Measurements from ENCODE around the gene E2F8.

GRCh38 chr11:19187833-19188258 lies 52.9 kb downstream of the E2F8 start:
- TF ChIP-seq CTCF (IDR thresholded peaks at IDR 0.05) (no peak), POLR2A (IDR thresholded peaks at IDR 0.05) (no peak)
